ENCODE data around the gene GPR39.
A peak's percentile ranks its signal among the peaks of the same experiment; 100 is the strongest.

The GPR39 gene

GRCh38 chr2:132407784-132408183 lies 8.8 kb upstream of the GPR39 start:
- no peak overlapping the region for H3K27ac ChIP-seq

GRCh38 chr2:132412021-132412420 lies 4.6 kb upstream of the GPR39 start:
- no peak for DNase-seq (ENCODE audit: low read depth, low spot score)
- H3K27ac ChIP-seq = no peak overlapping the region

More at GRCh38 chr2:132407784-132408183, 8.8 kb upstream of the GPR39 start:
- no peak for DNase-seq (ENCODE audit: low read depth, low spot score)

GRCh38 chr2:132414081-132414480 lies 2.5 kb upstream of the GPR39 start:
- no peak for DNase-seq (ENCODE audit: low read depth, low spot score)
- no peak overlapping the region for H3K27ac ChIP-seq

- no peak for DNase-seq (ENCODE audit: low read depth, low spot score)
- H3K27ac ChIP-seq = peak overlapping the region; percentile 95
Observed at GRCh38 chr2:132415256-132415914, 1.2 kb upstream of the GPR39 start.

GRCh38 chr2:132415915-132416722 lies 486 bp upstream of the GPR39 start:
- peak; percentile 90 for DNase-seq (ENCODE audit: low read depth, low spot score)
- peak overlapping the region; percentile 95 for H3K27ac ChIP-seq

- no peak for DNase-seq (ENCODE audit: low read depth, low spot score)
- peak overlapping the region; percentile 95 for H3K27ac ChIP-seq
Observed at GRCh38 chr2:132417430-132418035, 928 bp downstream of the GPR39 start.

GRCh38 chr2:132419235-132419634 lies 2.6 kb downstream of the GPR39 start:
- H3K27ac ChIP-seq = no peak overlapping the region
- no peak for DNase-seq (ENCODE audit: low read depth, low spot score)

GRCh38 chr2:132419941-132420340 lies 3.3 kb downstream of the GPR39 start:
- H3K27ac ChIP-seq = no peak overlapping the region
- DNase-seq (ENCODE audit: low read depth, low spot score) = no peak

- no peak for DNase-seq (ENCODE audit: low read depth, low spot score)
- H3K27ac ChIP-seq = peak overlapping the region; percentile 53
Observed at GRCh38 chr2:132420816-132421805, 4.5 kb downstream of the GPR39 start.

GRCh38 chr2:132422736-132423135 lies 6.1 kb downstream of the GPR39 start:
- DNase-seq (ENCODE audit: low read depth, low spot score) = no peak
- no peak overlapping the region for H3K27ac ChIP-seq

GRCh38 chr2:132424526-132425121 lies 8.0 kb downstream of the GPR39 start:
- H3K27ac ChIP-seq = no peak overlapping the region
- no peak for DNase-seq (ENCODE audit: low read depth, low spot score)

- no peak overlapping the region for H3K27ac ChIP-seq
- DNase-seq (ENCODE audit: low read depth, low spot score) = no peak
Observed at GRCh38 chr2:132426033-132426432, 9.4 kb downstream of the GPR39 start.

GRCh38 chr2:132426656-132427055 lies 10.1 kb downstream of the GPR39 start:
- DNase-seq (ENCODE audit: low read depth, low spot score) = no peak
- H3K27ac ChIP-seq = no peak overlapping the region

GRCh38 chr2:132429351-132429750 lies 12.7 kb downstream of the GPR39 start:
- no peak overlapping the region for H3K27ac ChIP-seq
- DNase-seq (ENCODE audit: low read depth, low spot score) = no peak

- DNase-seq (ENCODE audit: low read depth, low spot score) = no peak
- peak overlapping the region; percentile 9 for H3K27ac ChIP-seq
Observed at GRCh38 chr2:132429941-132430573, 13.5 kb downstream of the GPR39 start.

GRCh38 chr2:132430895-132431294 lies 14.3 kb downstream of the GPR39 start:
- no peak overlapping the region for H3K27ac ChIP-seq
- peak; percentile 53 for DNase-seq (ENCODE audit: low read depth, low spot score)

- H3K27ac ChIP-seq = peak overlapping the region; percentile 72
- DNase-seq (ENCODE audit: low read depth, low spot score) = no peak
Observed at GRCh38 chr2:132437852-132438669, 21.5 kb downstream of the GPR39 start.

GRCh38 chr2:132438691-132439090 lies 22.1 kb downstream of the GPR39 start:
- H3K27ac ChIP-seq = peak overlapping the region; percentile 72
- peak; percentile 93 for DNase-seq (ENCODE audit: low read depth, low spot score)
